Osteoblast (primary cell): ENCODE results near the gene ASB2. TPM values are rescaled to one million over a fixed set of nuclear protein-coding genes. Genes with fewer than 3 reads are reported as not detected.
A peak's percentile ranks its signal among the peaks of the same experiment; 100 is the strongest.

ENCODE experiments used
- DNase-seq: peaks from one replicate; pipeline ENCODE4 v3.0.0; 2011; ENCODE audit warnings: low spot score, mixed read lengths; ENCODE audit not compliant: insufficient read length; ENCODE audit errors: missing footprints
- H2AFZ ChIP-seq: 2 replicates; pipeline ENCODE4 v1.6.0; 2011; ENCODE audit warnings: mild to moderate bottlenecking, low read length
- H3K27ac ChIP-seq: 2 replicates; pipeline ENCODE4 v1.5.1; 2011; ENCODE audit warnings: mild to moderate bottlenecking, low read depth, low read length, moderate library complexity
- H3K27me3 ChIP-seq: 2 replicates; pipeline ENCODE4 v1.6.0; 2012; ENCODE audit warnings: mild to moderate bottlenecking, control low read depth, inconsistent platforms, low read length, moderate library complexity; ENCODE audit not compliant: insufficient read depth
- H3K36me3 ChIP-seq: 2 replicates; pipeline ENCODE4 v1.5.1; 2011; ENCODE audit warnings: mild to moderate bottlenecking, low read length, control low read depth, moderate library complexity; ENCODE audit not compliant: insufficient read depth
- H3K4me1 ChIP-seq: 2 replicates; pipeline ENCODE4 v1.5.1; 2011; ENCODE audit warnings: mild to moderate bottlenecking, low read length, control low read depth, moderate library complexity; ENCODE audit not compliant: insufficient read depth
- H3K4me2 ChIP-seq: 2 replicates; pipeline ENCODE4 v1.6.0; 2011; ENCODE audit warnings: mild to moderate bottlenecking, low read length; ENCODE audit not compliant: insufficient read depth
- H3K4me3 ChIP-seq: fragments of 200-600 bp; sonication (generic); 3 replicates; pipeline ENCODE4 v1.5.1; 2012; ENCODE audit warnings: mild to moderate bottlenecking, low read length, inconsistent platforms; ENCODE audit not compliant: insufficient read depth
- H3K79me2 ChIP-seq: 2 replicates; pipeline ENCODE4 v1.6.0; 2012; ENCODE audit warnings: mild to moderate bottlenecking, low read length, control low read depth, inconsistent platforms; ENCODE audit not compliant: insufficient read depth
- H3K9me3 ChIP-seq: 2 replicates; pipeline ENCODE4 v1.5.1; 2011; ENCODE audit warnings: low read depth, low read length, control low read depth
- H4K20me1 ChIP-seq: 2 replicates; pipeline ENCODE4 v1.6.0; 2012; ENCODE audit warnings: mild to moderate bottlenecking, low read length, control low read depth; ENCODE audit not compliant: insufficient read depth
- CTCF ChIP-seq: IDR thresholded peaks from 2 replicates; pipeline ENCODE4 v1.5.1; 2011; ENCODE audit warnings: mild to moderate bottlenecking, low read depth, low read length, moderate library complexity; ENCODE audit errors: extremely low read depth
- total RNA-seq: library from RNA; depleted of rRNA; stranded (reverse); fragments of >200 nt; gene quantifications from 2 replicates; pipeline ENCODE4 v1.2.3, GENCODE V29; 2012

ASB2 gene
- total RNA-seq, 1 donor, result 1.1 TPM

- no peak overlapping the region for H3K27ac ChIP-seq
- H3K9me3 ChIP-seq, result no peaks in the 10 kb centered on the region
- DNase-seq, result peak; percentile 88
- no peak overlapping the region for H2AFZ ChIP-seq
- H3K79me2 ChIP-seq, result no peaks in the 10 kb centered on the region
- TF ChIP-seq CTCF, result peak; percentile 43
- H3K4me2 ChIP-seq, result no peak overlapping the region
- peaks cover 35% of the 10 kb centered on the region for H3K27me3 ChIP-seq
- no peak overlapping the region for H3K4me3 ChIP-seq
- H4K20me1 ChIP-seq, result no peaks in the 10 kb centered on the region
- no peaks in the 10 kb centered on the region for H3K4me1 ChIP-seq
- H3K36me3 ChIP-seq, result no peaks in the 10 kb centered on the region
Measured at GRCh38 chr14:93936245-93936644, 40.1 kb downstream of the ASB2 start.

GRCh38 chr14:93935213-93935612 lies 41.2 kb downstream of the ASB2 start:
- H3K36me3 ChIP-seq, result no peaks in the 10 kb centered on the region
- H4K20me1 ChIP-seq, result no peaks in the 10 kb centered on the region
- no peak overlapping the region for H3K4me3 ChIP-seq
- no peak for TF ChIP-seq CTCF
- H3K79me2 ChIP-seq, result no peaks in the 10 kb centered on the region
- no peak overlapping the region for H2AFZ ChIP-seq
- no peak overlapping the region for H3K4me2 ChIP-seq
- no peaks in the 10 kb centered on the region for H3K9me3 ChIP-seq
- H3K4me1 ChIP-seq, result no peaks in the 10 kb centered on the region
- H3K27me3 ChIP-seq, result peaks cover 35% of the 10 kb centered on the region
- no peak for DNase-seq
- no peak overlapping the region for H3K27ac ChIP-seq

- H4K20me1 ChIP-seq, result no peaks in the 10 kb centered on the region
- H3K9me3 ChIP-seq, result no peaks in the 10 kb centered on the region
- peaks cover 19% of the 10 kb centered on the region for H3K27me3 ChIP-seq
- H3K27ac ChIP-seq, result no peak overlapping the region
- H3K4me3 ChIP-seq, result no peak overlapping the region
- DNase-seq, result no peak
- H3K4me1 ChIP-seq, result no peaks in the 10 kb centered on the region
- TF ChIP-seq CTCF, result no peak
- H3K79me2 ChIP-seq, result no peaks in the 10 kb centered on the region
- no peaks in the 10 kb centered on the region for H3K36me3 ChIP-seq
- H3K4me2 ChIP-seq, result no peak overlapping the region
- H2AFZ ChIP-seq, result no peak overlapping the region
Measured at GRCh38 chr14:93932642-93933041, 43.7 kb downstream of the ASB2 start.

GRCh38 chr14:93930989-93931307 lies 45.4 kb downstream of the ASB2 start:
- Histone ChIP-seq H3K79me2 (no peaks in the 10 kb centered on the region), H3K27ac (no peak overlapping the region), H3K4me1 (no peaks in the 10 kb centered on the region), H3K4me3 (no peak overlapping the region), H3K9me3 (no peaks in the 10 kb centered on the region), H3K4me2 (no peak overlapping the region), H2AFZ (no peak overlapping the region), H4K20me1 (no peaks in the 10 kb centered on the region), H3K27me3 (peaks cover 11% of the 10 kb centered on the region), H3K36me3 (no peaks in the 10 kb centered on the region)
- no peak for TF ChIP-seq CTCF
- no peak for DNase-seq
